Measurements from ENCODE around the gene FMNL2.

- TF ChIP-seq REST (IDR thresholded peaks at IDR 0.05; ENCODE audit: unreplicated experiment) (no peak), CTCF (conservative IDR thresholded peaks at IDR 0.05; ENCODE audit: low read depth in 2 of 2) (no peak), CREB1 (CRISPR knock-in tag; IDR thresholded peaks at IDR 0.05; ENCODE audit: low read depth) (no peak), EZH2phosphoT487 (IDR thresholded peaks at IDR 0.05; ENCODE audit: unreplicated experiment) (no peak), POLR2AphosphoS5 (IDR thresholded peaks at IDR 0.05; ENCODE audit: low read depth) (no peak), NANOG (IDR thresholded peaks at IDR 0.05; ENCODE audit: borderline replicate concordance) (no peak), EZH2 (IDR thresholded peaks at IDR 0.05; ENCODE audit: low read depth, unreplicated experiment) (no peak), ZNF331 (CRISPR knock-in tag; IDR thresholded peaks at IDR 0.05; ENCODE audit: low read depth) (no peak), JUNB (IDR thresholded peaks at IDR 0.05; ENCODE audit: unreplicated experiment) (no peak), STAT1 (IDR thresholded peaks at IDR 0.05; ENCODE audit: unreplicated experiment) (no peak), ZNF462 (CRISPR knock-in tag; IDR thresholded peaks at IDR 0.05) (no peak), ETS1 (IDR thresholded peaks at IDR 0.05) (no peak), ZNF114 (CRISPR knock-in tag; IDR thresholded peaks at IDR 0.05) (no peak)
These were observed 72.8 kb downstream of the FMNL2 start for GRCh38 chr2:152407806-152408205.
